HFF-Myc (cell line): Measurements from ENCODE around the gene GNG7.

Experiments
- DNase-seq: peaks from one replicate; pipeline ENCODE4 v3.0.0-alpha.2; 2011; ENCODE audit warnings: low read depth; ENCODE audit errors: extremely low read depth
- H3K4me3 ChIP-seq: replicated peaks from 2 replicates; pipeline ENCODE4 v1.5.1; 2011; ENCODE audit warnings: low read depth, mild to moderate bottlenecking, control low read depth, low read length
- CTCF ChIP-seq: IDR thresholded peaks from 2 replicates; pipeline ENCODE4 v1.5.1; 2012; ENCODE audit warnings: mild to moderate bottlenecking, low read depth, low read length, control low read depth; ENCODE audit errors: missing control alignments

Gene GNG7

DNA sequence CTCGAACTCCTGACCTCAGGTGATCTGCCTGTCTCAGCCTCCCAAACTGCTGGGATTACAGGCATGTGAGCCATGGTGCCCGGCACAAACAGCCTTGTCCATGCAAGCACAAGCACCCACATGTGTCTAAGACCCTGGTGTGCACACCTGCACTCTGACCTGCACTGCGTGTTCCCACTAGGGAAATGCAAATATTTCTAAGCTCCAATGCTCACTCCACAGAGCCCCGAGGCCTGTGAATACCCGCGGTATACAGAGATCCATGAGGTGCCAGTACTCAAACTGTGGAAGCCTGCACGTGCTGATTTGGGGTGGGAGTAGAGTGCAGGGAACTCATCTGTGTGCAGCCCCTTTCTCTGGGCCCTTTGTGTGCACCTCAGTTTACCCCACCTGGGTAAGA is 211.8 kb downstream of the GNG7 start:
- H3K4me3 ChIP-seq: no peak overlapping the region
- TF ChIP-seq CTCF: no peak
- DNase-seq: no peak

DNA sequence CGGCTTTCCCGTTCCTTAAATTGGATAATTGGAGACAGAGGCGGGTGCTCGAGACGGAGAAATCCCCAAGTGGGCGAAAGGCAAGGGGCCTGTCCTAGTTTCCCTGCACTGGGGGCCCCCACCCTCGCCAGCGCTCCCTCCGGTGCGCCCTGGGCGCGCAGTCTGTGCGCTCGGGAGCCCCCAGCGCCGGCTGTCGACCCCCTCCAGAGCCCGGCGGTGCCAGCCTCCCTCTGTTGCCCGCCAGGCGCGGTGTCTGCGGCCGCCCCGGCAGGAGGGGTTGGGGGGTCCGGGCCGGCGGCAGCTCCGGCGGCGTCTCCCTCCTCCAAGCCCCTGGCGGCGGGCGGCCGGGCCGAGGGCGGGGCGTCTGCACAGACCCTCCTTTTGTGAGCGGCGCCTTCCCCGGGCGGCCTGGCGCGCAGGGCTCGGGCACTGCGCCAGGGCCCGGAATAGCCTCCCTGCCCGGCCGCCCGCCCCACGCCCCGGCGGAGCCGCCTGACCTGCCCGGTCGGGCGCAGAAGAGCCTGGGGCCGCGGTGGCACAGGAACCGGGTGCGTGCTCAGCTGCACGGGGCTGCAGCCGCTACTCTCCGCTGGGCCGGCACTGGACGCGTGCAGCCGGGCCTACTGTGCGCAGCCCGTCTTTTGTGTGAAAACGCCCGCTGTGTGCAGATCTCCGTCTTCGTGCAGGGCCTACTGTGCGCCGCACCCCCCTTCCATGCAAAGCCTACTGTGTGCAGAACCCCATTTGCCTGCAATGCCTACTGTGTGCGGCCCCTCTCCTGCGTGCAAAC is 213.4 kb downstream of the GNG7 start:
- no peak overlapping the region for H3K4me3 ChIP-seq
- TF ChIP-seq CTCF: no peak
- DNase-seq: no peak

DNA sequence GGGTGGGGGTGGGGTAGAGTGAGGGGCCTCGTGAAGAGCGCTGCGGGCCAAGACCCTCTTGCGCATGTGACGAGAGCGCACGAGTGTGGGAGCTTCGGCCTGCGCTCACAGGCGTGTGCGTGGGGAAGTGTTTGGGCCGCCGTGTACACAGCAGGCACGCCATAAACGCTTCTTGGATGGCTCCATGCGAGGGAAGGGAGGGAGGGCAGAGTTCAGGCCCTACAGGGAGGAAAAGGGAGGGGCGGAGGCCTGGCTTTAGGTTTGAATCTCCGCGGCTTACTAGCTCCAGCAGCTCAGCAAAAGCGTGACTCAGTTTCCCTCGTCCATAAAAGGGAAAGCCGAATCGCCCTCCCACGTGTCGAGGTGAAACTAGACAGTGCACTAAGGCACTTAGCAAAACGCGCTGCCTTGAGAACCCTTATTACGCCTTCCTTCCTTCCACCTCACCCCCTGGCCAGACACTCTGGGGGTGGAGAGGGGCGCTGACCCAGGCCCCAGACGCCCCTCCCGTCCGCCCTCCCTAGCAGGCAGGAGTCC is 214.0 kb downstream of the GNG7 start:
- DNase-seq: no peak
- TF ChIP-seq CTCF: no peak
- H3K4me3 ChIP-seq: no peak overlapping the region

DNA sequence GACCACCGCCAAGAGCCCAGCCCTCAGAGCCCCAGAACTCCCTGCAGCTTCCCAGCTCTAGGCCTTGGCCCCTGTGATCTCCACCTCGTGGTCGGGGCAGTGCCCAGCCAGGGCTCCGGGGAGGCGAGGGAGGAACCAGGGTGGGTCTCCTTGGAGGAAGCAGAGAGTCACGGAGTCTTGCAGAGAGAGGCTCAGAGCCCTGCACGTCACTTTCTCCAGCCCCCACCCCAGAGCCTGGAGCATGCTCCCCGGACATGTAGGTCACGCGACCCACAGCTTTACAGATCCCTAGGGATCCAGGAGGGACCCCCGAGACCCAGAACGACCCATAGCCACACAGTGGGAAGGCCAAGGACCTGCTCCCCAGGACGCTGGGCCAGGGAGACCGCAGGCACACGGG is 214.7 kb downstream of the GNG7 start:
- H3K4me3 ChIP-seq: no peak overlapping the region
- TF ChIP-seq CTCF: no peak
- no peak for DNase-seq

- no peak for TF ChIP-seq CTCF
These were observed 215.4 kb downstream of the GNG7 start for GRCh38 chr19:2487090-2487489.

GRCh38 chr19:2485428-2485827 is 217.1 kb downstream of the GNG7 start:
- no peak for DNase-seq
- no peak overlapping the region for H3K4me3 ChIP-seq
- TF ChIP-seq CTCF: no peak

More at GRCh38 chr19:2487090-2487489, 215.4 kb downstream of the GNG7 start:
- H3K4me3 ChIP-seq: no peak overlapping the region
- no peak for DNase-seq
